GM19023 (cell line): ENCODE results near the gene CFAP92.

Experiments
- ATAC-seq: cut with Tn5 transposase; IDR thresholded peaks from one replicate; pipeline ENCODE4 v1.9.1; 2021; ENCODE audit warnings: mild to moderate bottlenecking, moderate library complexity; ENCODE audit not compliant: unreplicated experiment

The CFAP92 gene

GRCh38 chr3:129009266-129009665 lies 15.4 kb upstream of the CFAP92 start:
- ATAC-seq = no peak

GRCh38 chr3:129007792-129008191 lies 13.9 kb upstream of the CFAP92 start:
- no peak for ATAC-seq

GRCh38 chr3:129006864-129007263 lies 13.0 kb upstream of the CFAP92 start:
- no peak for ATAC-seq

GRCh38 chr3:129005526-129006303 lies 11.8 kb upstream of the CFAP92 start:
- no peak for ATAC-seq

- no peak for ATAC-seq
Measured at GRCh38 chr3:129004639-129005295, 10.9 kb upstream of the CFAP92 start.

- ATAC-seq = no peak
Measured at GRCh38 chr3:129003578-129004112, 9.8 kb upstream of the CFAP92 start.

DNA sequence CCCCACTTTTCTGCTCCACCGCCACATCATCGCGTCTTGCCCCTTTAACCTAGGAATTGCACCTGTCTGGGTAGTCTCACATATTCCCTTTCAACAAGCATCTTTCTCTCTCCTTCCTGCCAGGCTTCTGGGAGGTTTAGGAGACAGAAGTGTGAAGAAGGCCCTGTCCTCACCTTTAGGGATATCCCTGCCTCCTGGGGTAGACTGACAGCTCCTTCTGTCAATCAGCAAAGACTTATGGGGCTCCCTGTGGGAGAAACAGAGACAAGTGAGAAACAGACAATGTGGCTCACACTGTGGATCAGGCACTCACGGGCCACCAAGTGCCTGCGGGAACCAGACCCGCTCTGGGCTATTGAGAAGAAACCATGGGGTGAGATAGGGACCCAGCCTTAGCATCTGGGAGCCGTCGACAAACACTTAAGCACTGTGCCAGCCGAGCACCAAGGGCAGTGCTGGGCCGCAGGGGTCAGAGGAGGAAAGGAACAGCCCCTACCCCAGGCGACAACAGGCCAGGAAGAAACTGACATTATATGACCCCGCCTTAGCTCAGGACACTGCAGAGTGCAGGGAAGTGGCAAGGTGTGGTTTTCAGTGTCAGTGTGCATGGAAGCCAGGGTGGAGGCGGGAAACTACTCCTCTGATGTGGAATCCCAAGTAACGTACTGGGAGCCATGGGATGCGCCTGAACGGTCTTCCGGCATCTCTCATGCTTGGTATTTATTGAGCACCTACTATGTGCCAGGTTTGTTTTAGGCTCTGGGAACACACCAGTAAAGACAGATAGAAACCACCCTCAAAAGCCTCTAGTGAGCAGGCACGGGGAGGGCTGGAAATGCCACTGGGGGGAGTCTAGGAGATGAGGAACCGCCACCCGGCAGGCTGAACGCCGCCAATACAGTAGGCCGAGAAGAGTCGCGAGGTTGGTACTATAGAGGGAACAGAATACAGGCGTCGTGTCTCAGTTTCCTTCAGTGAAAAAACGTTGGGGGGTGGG lies 9.0 kb upstream of the CFAP92 start:
- ATAC-seq = no peak

GRCh38 chr3:129001806-129002572 lies 8.1 kb upstream of the CFAP92 start:
- ATAC-seq = no peak

DNA sequence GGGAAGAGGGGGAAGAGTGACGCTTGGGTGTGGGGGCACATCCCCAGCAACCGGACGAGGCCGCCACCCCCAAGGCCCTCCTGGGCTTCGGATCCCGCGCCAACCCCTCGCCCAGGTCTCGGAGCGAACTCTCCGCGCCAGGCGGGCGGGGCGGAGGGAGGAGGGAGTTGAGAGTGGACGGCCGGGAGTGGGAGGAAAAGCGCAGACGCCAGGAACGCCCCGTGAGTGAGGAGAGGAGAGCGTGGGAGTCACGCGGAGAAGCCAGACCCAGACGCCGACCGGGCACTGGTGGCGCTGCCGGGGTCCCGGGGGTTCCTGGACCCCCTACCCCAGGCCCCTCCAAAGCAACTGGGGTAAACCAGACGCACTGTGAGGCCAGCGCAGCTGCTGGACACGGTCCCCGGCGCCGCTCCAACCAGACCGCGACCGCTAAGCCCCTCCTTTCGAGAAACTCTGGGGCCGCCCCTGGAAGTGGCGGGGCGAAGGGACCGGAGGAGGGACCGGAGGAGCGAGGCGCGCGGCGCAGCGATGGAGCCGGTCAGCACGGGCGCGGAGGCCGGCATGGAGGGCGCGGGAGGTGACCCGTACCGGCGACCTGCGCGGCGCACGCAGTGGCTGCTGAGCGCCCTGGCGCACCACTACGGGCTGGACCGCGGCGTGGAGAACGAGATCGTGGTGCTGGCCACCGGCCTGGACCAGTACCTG lies 7.4 kb upstream of the CFAP92 start, which contains the start of gene EFCC1:
TSS of gene EFCC1 (plus strand) at position 204 of the 705 bp plus-strand sequence. CDS start at position 529, 325 bp downstream.
- ATAC-seq = no peak

DNA sequence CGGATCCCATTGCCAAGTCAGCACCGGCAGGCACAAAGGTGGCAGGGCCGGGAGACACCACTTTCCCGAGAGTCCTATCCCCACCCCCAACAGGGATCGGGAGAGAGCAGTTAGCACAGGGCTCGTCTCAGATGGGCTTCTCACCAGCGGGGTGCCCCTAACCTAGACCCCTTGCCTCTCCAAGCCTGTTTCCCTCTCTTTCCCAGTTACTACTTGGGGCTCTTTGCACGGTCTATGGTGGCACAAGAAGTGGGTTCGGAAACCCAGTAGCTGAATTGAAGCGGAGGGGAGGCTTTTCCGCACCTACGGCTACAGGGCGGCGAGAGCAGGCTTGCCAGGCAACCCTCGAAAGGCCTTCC lies 6.8 kb upstream of the CFAP92 start:
- ATAC-seq = no peak

DNA sequence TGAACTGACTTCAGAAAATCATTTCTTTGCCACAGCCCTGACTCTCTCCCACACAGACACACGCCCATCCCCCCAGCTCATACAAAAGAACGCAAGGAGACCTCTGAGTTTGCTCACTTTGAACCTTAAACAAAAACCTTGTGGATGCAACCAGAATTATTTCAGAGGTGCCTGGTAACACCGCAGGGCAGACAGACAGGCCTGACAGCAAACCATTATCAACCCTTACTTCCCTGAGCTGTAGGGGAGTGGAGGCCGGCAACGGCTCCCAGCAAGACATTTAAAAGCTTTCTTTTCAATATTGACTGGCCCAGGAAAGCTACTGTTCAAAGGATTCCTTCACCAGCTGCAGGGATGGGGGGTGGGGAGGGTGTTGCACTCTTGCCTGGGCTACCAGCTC lies 5.2 kb upstream of the CFAP92 start:
- no peak for ATAC-seq

GRCh38 chr3:128998561-128998960 lies 4.7 kb upstream of the CFAP92 start:
- no peak for ATAC-seq

- no peak for ATAC-seq
Measured at GRCh38 chr3:128997486-128998133, 3.7 kb upstream of the CFAP92 start.

GRCh38 chr3:128996726-128997125 lies 2.9 kb upstream of the CFAP92 start:
- no peak for ATAC-seq

DNA sequence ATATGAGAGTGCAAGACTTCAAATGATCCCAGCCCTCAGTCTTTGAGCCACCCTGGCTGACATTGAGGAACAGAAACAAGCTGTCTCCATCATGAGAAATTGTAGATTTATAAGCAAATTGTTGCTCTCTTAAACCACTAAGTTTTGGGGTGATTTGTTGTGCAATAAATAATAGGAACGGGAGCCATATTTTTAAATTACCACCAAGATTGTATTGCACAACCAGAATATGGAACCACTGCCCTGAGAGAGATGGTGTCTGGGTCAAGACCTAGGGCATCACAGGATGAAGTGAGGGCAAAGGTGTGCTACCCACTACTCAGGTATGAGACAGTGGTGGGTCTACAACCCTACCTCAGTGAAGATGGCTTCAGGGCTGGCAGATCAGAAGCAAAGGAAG lies 2.3 kb upstream of the CFAP92 start:
- no peak for ATAC-seq

DNA sequence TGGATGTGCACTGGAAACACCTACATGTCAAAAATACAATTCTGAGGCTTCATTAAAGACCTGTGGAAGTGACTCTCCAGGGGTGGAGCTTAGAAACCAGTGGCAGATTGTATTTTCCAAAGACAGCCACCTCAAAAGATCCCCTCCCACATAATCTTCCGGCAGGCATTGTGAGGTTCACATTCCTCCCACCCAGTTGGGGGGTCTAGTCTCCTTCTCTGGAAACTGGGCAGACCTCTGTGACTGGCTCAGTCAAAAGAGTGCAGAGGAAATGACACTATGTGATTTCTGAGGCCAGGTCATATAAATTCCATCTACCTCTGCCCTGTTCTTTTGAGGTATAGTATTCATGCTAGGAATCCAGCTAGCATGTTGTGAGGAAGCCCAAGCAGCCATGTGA lies 1.9 kb upstream of the CFAP92 start:
- ATAC-seq = no peak

- ATAC-seq = no peak
Measured at GRCh38 chr3:128994581-128995546, 988 bp upstream of the CFAP92 start.

GRCh38 chr3:128994173-128994512 lies 267 bp upstream of the CFAP92 start:
- no peak for ATAC-seq
